ENCODE results near the gene ADPGK.

ADPGK gene

GRCh38 chr15:72783640-72784455 lies at the start of gene ADPGK:
TSS of gene ADPGK (minus strand) at chr15:72783758. CDS start at chr15:72783691, 67 bp downstream.
- no peaks in the 10 kb centered on the region for H3K9me3 ChIP-seq (ENCODE audit: control insufficient read depth, insufficient read depth, low read length)
- H3K4me3 ChIP-seq (ENCODE audit: low read length), result peak within 1 kb of the TSS; percentile 82
- no peak within 1 kb of the TSS for H3K27ac ChIP-seq (ENCODE audit: low read length)
- no CpG with 5 or more reads among the region's 68 CpGs for WGBS (ENCODE audit: insufficient coverage, insufficient read length)
- H3K27me3 ChIP-seq (ENCODE audit: control insufficient read depth, insufficient read depth, low read length), result no peaks in the 10 kb centered on the region
- H3K4me1 ChIP-seq (ENCODE audit: control insufficient read depth, insufficient read depth, low read length), result no peaks in the 10 kb centered on the region
- DNase-seq (ENCODE audit: low read depth, low spot score), result no peak
- H3K36me3 ChIP-seq (ENCODE audit: control insufficient read depth, insufficient read depth, low read length), result no peaks in the 10 kb centered on the region

- H3K36me3 ChIP-seq (ENCODE audit: control insufficient read depth, insufficient read depth, low read length), result no peaks in the 10 kb centered on the region
- no peak overlapping the region for H3K4me3 ChIP-seq (ENCODE audit: low read length)
- no peaks in the 10 kb centered on the region for H3K4me1 ChIP-seq (ENCODE audit: control insufficient read depth, insufficient read depth, low read length)
- no peak for DNase-seq (ENCODE audit: low read depth, low spot score)
- H3K9me3 ChIP-seq (ENCODE audit: control insufficient read depth, insufficient read depth, low read length), result no peaks in the 10 kb centered on the region
- H3K27ac ChIP-seq (ENCODE audit: low read length), result no peak overlapping the region
- no peaks in the 10 kb centered on the region for H3K27me3 ChIP-seq (ENCODE audit: control insufficient read depth, insufficient read depth, low read length)
Measured at GRCh38 chr15:72827226-72827625, 43.7 kb upstream of the ADPGK start.

GRCh38 chr15:72826611-72827010 lies 43.1 kb upstream of the ADPGK start:
- Histone ChIP-seq H3K27me3 (ENCODE audit: control insufficient read depth, insufficient read depth, low read length) (no peaks in the 10 kb centered on the region), H3K4me1 (ENCODE audit: control insufficient read depth, insufficient read depth, low read length) (no peaks in the 10 kb centered on the region), H3K4me3 (ENCODE audit: low read length) (no peak overlapping the region), H3K36me3 (ENCODE audit: control insufficient read depth, insufficient read depth, low read length) (no peaks in the 10 kb centered on the region), H3K9me3 (ENCODE audit: control insufficient read depth, insufficient read depth, low read length) (no peaks in the 10 kb centered on the region), H3K27ac (ENCODE audit: low read length) (no peak overlapping the region)
- WGBS (ENCODE audit: insufficient coverage, insufficient read length), result no CpG with 5 or more reads among the region's 9 CpGs
- DNase-seq (ENCODE audit: low read depth, low spot score), result no peak

- Histone ChIP-seq H3K4me3 (ENCODE audit: low read length) (no peak overlapping the region), H3K27me3 (ENCODE audit: control insufficient read depth, insufficient read depth, low read length) (no peaks in the 10 kb centered on the region), H3K27ac (ENCODE audit: low read length) (no peak overlapping the region), H3K9me3 (ENCODE audit: control insufficient read depth, insufficient read depth, low read length) (no peaks in the 10 kb centered on the region), H3K4me1 (ENCODE audit: control insufficient read depth, insufficient read depth, low read length) (no peaks in the 10 kb centered on the region), H3K36me3 (ENCODE audit: control insufficient read depth, insufficient read depth, low read length) (no peaks in the 10 kb centered on the region)
- WGBS (ENCODE audit: insufficient coverage, insufficient read length), result no CpG with 5 or more reads among the region's 4 CpGs
- no peak for DNase-seq (ENCODE audit: low read depth, low spot score)
Measured at GRCh38 chr15:72825829-72826228, 42.3 kb upstream of the ADPGK start.

- no CpG with 5 or more reads among the region's 7 CpGs for WGBS (ENCODE audit: insufficient coverage, insufficient read length)
Measured at GRCh38 chr15:72824781-72825180, 41.2 kb upstream of the ADPGK start.

GRCh38 chr15:72824112-72824511 lies 40.6 kb upstream of the ADPGK start:
- WGBS (ENCODE audit: insufficient coverage, insufficient read length), result no CpG with 5 or more reads among the region's 14 CpGs

More at GRCh38 chr15:72824781-72825180, 41.2 kb upstream of the ADPGK start:
- no peak overlapping the region for H3K4me3 ChIP-seq (ENCODE audit: low read length)
- H3K27me3 ChIP-seq (ENCODE audit: control insufficient read depth, insufficient read depth, low read length), result no peaks in the 10 kb centered on the region
- no peak overlapping the region for H3K27ac ChIP-seq (ENCODE audit: low read length)
- H3K9me3 ChIP-seq (ENCODE audit: control insufficient read depth, insufficient read depth, low read length), result no peaks in the 10 kb centered on the region
- DNase-seq (ENCODE audit: low read depth, low spot score), result no peak
- no peaks in the 10 kb centered on the region; the same call in 1 of the 2 replicates for H3K4me1 ChIP-seq (ENCODE audit: control insufficient read depth, insufficient read depth, low read length)
- H3K36me3 ChIP-seq (ENCODE audit: control insufficient read depth, insufficient read depth, low read length), result no peaks in the 10 kb centered on the region

GRCh38 chr15:72820278-72820677 lies 36.7 kb upstream of the ADPGK start:
- Histone ChIP-seq H3K4me3 (ENCODE audit: low read length) (no peak overlapping the region), H3K4me1 (ENCODE audit: control insufficient read depth, insufficient read depth, low read length) (no peaks in the 10 kb centered on the region; the same call in 1 of the 2 replicates), H3K9me3 (ENCODE audit: control insufficient read depth, insufficient read depth, low read length) (no peaks in the 10 kb centered on the region), H3K27me3 (ENCODE audit: control insufficient read depth, insufficient read depth, low read length) (no peaks in the 10 kb centered on the region), H3K36me3 (ENCODE audit: control insufficient read depth, insufficient read depth, low read length) (no peaks in the 10 kb centered on the region), H3K27ac (ENCODE audit: low read length) (no peak overlapping the region)
- no peak for DNase-seq (ENCODE audit: low read depth, low spot score)
- no CpG with 5 or more reads among the region's 4 CpGs for WGBS (ENCODE audit: insufficient coverage, insufficient read length)

More at GRCh38 chr15:72824112-72824511, 40.6 kb upstream of the ADPGK start:
- no peaks in the 10 kb centered on the region for H3K27me3 ChIP-seq (ENCODE audit: control insufficient read depth, insufficient read depth, low read length)
- no peaks in the 10 kb centered on the region for H3K36me3 ChIP-seq (ENCODE audit: control insufficient read depth, insufficient read depth, low read length)
- DNase-seq (ENCODE audit: low read depth, low spot score), result no peak
- no peaks in the 10 kb centered on the region; the same call in 1 of the 2 replicates for H3K4me1 ChIP-seq (ENCODE audit: control insufficient read depth, insufficient read depth, low read length)
- no peak overlapping the region for H3K27ac ChIP-seq (ENCODE audit: low read length)
- no peak overlapping the region for H3K4me3 ChIP-seq (ENCODE audit: low read length)
- H3K9me3 ChIP-seq (ENCODE audit: control insufficient read depth, insufficient read depth, low read length), result no peaks in the 10 kb centered on the region

GRCh38 chr15:72818632-72819031 lies 35.1 kb upstream of the ADPGK start:
- Histone ChIP-seq H3K27me3 (ENCODE audit: control insufficient read depth, insufficient read depth, low read length) (no peaks in the 10 kb centered on the region), H3K27ac (ENCODE audit: low read length) (no peak overlapping the region), H3K36me3 (ENCODE audit: control insufficient read depth, insufficient read depth, low read length) (no peaks in the 10 kb centered on the region), H3K4me1 (ENCODE audit: control insufficient read depth, insufficient read depth, low read length) (no peaks in the 10 kb centered on the region; the same call in 1 of the 2 replicates), H3K4me3 (ENCODE audit: low read length) (no peak overlapping the region), H3K9me3 (ENCODE audit: control insufficient read depth, insufficient read depth, low read length) (no peaks in the 10 kb centered on the region)
- DNase-seq (ENCODE audit: low read depth, low spot score), result no peak
- WGBS (ENCODE audit: insufficient coverage, insufficient read length), result no CpG with 5 or more reads among the region's 6 CpGs

- no peak for DNase-seq (ENCODE audit: low read depth, low spot score)
- H3K4me1 ChIP-seq (ENCODE audit: control insufficient read depth, insufficient read depth, low read length), result no peaks in the 10 kb centered on the region
- WGBS (ENCODE audit: insufficient coverage, insufficient read length), result no CpG with 5 or more reads among the region's 8 CpGs
- H3K27ac ChIP-seq (ENCODE audit: low read length), result no peak overlapping the region
- no peaks in the 10 kb centered on the region for H3K36me3 ChIP-seq (ENCODE audit: control insufficient read depth, insufficient read depth, low read length)
- no peaks in the 10 kb centered on the region for H3K27me3 ChIP-seq (ENCODE audit: control insufficient read depth, insufficient read depth, low read length)
- H3K4me3 ChIP-seq (ENCODE audit: low read length), result no peak overlapping the region
- H3K9me3 ChIP-seq (ENCODE audit: control insufficient read depth, insufficient read depth, low read length), result no peaks in the 10 kb centered on the region
Measured at GRCh38 chr15:72813345-72814004, 29.9 kb upstream of the ADPGK start.

GRCh38 chr15:72809329-72809728 lies 25.8 kb upstream of the ADPGK start:
- H3K4me1 ChIP-seq (ENCODE audit: control insufficient read depth, insufficient read depth, low read length), result no peaks in the 10 kb centered on the region
- H3K36me3 ChIP-seq (ENCODE audit: control insufficient read depth, insufficient read depth, low read length), result no peaks in the 10 kb centered on the region
- no peak overlapping the region for H3K4me3 ChIP-seq (ENCODE audit: low read length)
- WGBS (ENCODE audit: insufficient coverage, insufficient read length), result no CpG with 5 or more reads among the region's 4 CpGs
- no peaks in the 10 kb centered on the region for H3K27me3 ChIP-seq (ENCODE audit: control insufficient read depth, insufficient read depth, low read length)
- DNase-seq (ENCODE audit: low read depth, low spot score), result no peak
- no peaks in the 10 kb centered on the region for H3K9me3 ChIP-seq (ENCODE audit: control insufficient read depth, insufficient read depth, low read length)
- no peak overlapping the region for H3K27ac ChIP-seq (ENCODE audit: low read length)
